Ramos (cell line): Measurements from ENCODE around the gene PPP2R3C.
"Not testable (repeated sequence)": the region's sequence is repeated elsewhere in the genome, so short reads cannot be mapped to it uniquely, and the experiment has no call there.

Experiments
- in situ Hi-C: fragments of 300-500 bp; cut with MboI; formaldehyde crosslinking; loops from one replicate; pipeline ENCODE4 v1.14.3; 2022; ENCODE audit warnings: low sequenced_read_pairs; ENCODE audit not compliant: unreplicated experiment

The PPP2R3C gene

GRCh38 chr14:35133542-35134328 lies 11.9 kb upstream of the PPP2R3C start:
- in situ Hi-C loops, result loop anchor here (5.0 kb wide), 1 partner anchor 279 kb away; no protein-coding TSS in a partner anchor

GRCh38 chr14:35124127-35124526 lies 2.3 kb upstream of the PPP2R3C start:
- in situ Hi-C loops, result no loop called here

- in situ Hi-C loops, result no loop called here
Observed at GRCh38 chr14:35123388-35123703, 1.6 kb upstream of the PPP2R3C start.

GRCh38 chr14:35122696-35123387 lies 1.1 kb upstream of the PPP2R3C start:
- in situ Hi-C loops, result no loop called here

GRCh38 chr14:35121026-35121886 lies 534 bp downstream of the PPP2R3C start:
- in situ Hi-C loops, result no loop called here

GRCh38 chr14:35117112-35117511 lies 4.7 kb downstream of the PPP2R3C start:
- in situ Hi-C loops, result no loop called here

- in situ Hi-C loops, result no loop called here
Observed at GRCh38 chr14:35116242-35116641, 5.5 kb downstream of the PPP2R3C start.

- in situ Hi-C loops, result no loop called here
Observed at GRCh38 chr14:35114036-35114435, 7.8 kb downstream of the PPP2R3C start.

- in situ Hi-C loops, result no loop called here
Observed at GRCh38 chr14:35113308-35113950, 8.4 kb downstream of the PPP2R3C start.

- in situ Hi-C loops, result no loop called here
Observed at GRCh38 chr14:35112641-35113040, 9.1 kb downstream of the PPP2R3C start.

GRCh38 chr14:35107866-35108265 lies 13.9 kb downstream of the PPP2R3C start:
- in situ Hi-C loops, result no loop called here

- in situ Hi-C loops, result not testable (repeated sequence)
Observed at GRCh38 chr14:35094645-35095044, 27.1 kb downstream of the PPP2R3C start.

GRCh38 chr14:35088514-35088913 lies 33.3 kb downstream of the PPP2R3C start:
- in situ Hi-C loops, result no loop called here

GRCh38 chr14:35085441-35085840 lies 36.3 kb downstream of the PPP2R3C start:
- in situ Hi-C loops, result no loop called here

GRCh38 chr14:35083530-35084150 lies 38.1 kb downstream of the PPP2R3C start:
- in situ Hi-C loops, result no loop called here

GRCh38 chr14:35079742-35080141 lies 42.0 kb downstream of the PPP2R3C start:
- in situ Hi-C loops, result no loop called here

- in situ Hi-C loops, result no loop called here
Observed at GRCh38 chr14:35078082-35078481, 43.7 kb downstream of the PPP2R3C start.

GRCh38 chr14:35073486-35073885 lies 48.3 kb downstream of the PPP2R3C start:
- in situ Hi-C loops, result no loop called here

GRCh38 chr14:35072226-35072625 lies 49.6 kb downstream of the PPP2R3C start:
- in situ Hi-C loops, result no loop called here
